PFSK-1 (cell line): ENCODE data around the gene DNAJA3.

ENCODE experiments used
- POLR2AphosphoS5 ChIP-seq: IDR thresholded peaks from 2 replicates; pipeline ENCODE4 v1.6.1; 2012; ENCODE audit warnings: low read depth, mild to moderate bottlenecking, control low read depth, low read length, moderate library complexity
- TAF1 ChIP-seq: IDR thresholded peaks from 2 replicates; pipeline ENCODE4 v1.6.1; 2012; ENCODE audit warnings: low read length, control low read depth, borderline replicate concordance; ENCODE audit not compliant: insufficient read depth
- TF ChIP-seq, protein P1 (sequence below), 2 experiments: IDR thresholded peaks; 2 replicates each; pipeline versions ENCODE4 v1.6.1 to v1.8.0; 2011 to 2012; ENCODE audit warnings: low read depth in 2 of 2, low read length in 2 of 2, control low read depth in 1 of 2, inconsistent platforms in 1 of 2, mild to moderate bottlenecking in 1 of 2, moderate library complexity in 1 of 2; ENCODE audit not compliant: insufficient read depth in 1 of 2

DNA sequence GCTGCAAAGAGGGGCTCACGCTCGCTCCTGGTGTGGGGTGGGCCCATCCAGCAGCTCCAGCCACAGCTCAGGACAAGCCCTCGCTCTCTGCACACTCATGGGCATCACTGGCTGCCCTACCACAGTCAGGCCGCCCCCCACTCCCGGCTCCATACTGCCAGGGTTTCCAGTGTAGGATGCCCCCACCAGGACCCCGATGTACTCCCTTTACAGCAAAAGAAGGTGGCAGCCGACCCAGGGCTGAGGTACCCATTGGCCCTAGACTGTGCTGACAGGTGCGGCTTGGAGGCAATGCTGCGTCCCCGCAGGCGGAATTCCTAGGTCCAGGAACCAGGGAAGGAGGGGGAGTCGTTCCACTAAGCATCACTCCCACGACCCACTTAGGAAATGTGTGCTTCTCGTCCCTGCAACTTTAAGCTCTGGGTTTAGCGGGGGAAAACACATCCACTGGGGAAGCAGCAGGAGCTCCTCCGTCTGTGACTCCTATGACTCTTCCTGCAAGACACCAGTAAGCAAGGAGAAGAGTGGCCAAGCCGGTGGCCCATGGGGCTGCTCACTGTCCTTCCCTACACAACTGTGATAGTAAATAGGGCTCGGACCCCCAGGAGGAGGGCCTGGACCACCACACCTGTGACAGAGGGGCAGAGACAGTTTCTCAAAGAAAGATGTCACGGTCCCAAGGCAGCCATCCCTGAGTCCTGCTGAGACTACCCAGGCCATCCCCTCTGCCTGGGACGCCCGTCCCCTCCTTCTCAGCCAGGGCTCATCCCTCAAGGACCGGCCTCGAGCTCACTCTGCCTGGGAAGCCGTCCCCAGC, 22.3 kb upstream of the DNAJA3 start:
- TF ChIP-seq, protein P1, sequence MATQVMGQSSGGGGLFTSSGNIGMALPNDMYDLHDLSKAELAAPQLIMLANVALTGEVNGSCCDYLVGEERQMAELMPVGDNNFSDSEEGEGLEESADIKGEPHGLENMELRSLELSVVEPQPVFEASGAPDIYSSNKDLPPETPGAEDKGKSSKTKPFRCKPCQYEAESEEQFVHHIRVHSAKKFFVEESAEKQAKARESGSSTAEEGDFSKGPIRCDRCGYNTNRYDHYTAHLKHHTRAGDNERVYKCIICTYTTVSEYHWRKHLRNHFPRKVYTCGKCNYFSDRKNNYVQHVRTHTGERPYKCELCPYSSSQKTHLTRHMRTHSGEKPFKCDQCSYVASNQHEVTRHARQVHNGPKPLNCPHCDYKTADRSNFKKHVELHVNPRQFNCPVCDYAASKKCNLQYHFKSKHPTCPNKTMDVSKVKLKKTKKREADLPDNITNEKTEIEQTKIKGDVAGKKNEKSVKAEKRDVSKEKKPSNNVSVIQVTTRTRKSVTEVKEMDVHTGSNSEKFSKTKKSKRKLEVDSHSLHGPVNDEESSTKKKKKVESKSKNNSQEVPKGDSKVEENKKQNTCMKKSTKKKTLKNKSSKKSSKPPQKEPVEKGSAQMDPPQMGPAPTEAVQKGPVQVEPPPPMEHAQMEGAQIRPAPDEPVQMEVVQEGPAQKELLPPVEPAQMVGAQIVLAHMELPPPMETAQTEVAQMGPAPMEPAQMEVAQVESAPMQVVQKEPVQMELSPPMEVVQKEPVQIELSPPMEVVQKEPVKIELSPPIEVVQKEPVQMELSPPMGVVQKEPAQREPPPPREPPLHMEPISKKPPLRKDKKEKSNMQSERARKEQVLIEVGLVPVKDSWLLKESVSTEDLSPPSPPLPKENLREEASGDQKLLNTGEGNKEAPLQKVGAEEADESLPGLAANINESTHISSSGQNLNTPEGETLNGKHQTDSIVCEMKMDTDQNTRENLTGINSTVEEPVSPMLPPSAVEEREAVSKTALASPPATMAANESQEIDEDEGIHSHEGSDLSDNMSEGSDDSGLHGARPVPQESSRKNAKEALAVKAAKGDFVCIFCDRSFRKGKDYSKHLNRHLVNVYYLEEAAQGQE (IDR thresholded peaks at IDR 0.05; ENCODE audit: insufficient read depth in 1 of 2, low read depth in 2 of 2, low read length in 2 of 2), result no peak
- no peak for TF ChIP-seq POLR2AphosphoS5
- no peak for TF ChIP-seq TAF1
